Trophoblast cell (in vitro differentiated cells and primary cell): ENCODE data around the gene ST6GALNAC3.
A peak's percentile ranks its signal among the peaks of the same experiment; 100 is the strongest.

Experiments used
- DNase-seq, 2 donors: peaks; one replicate each; pipeline ENCODE4 v3.0.0-alpha.2; 2016
- H2AFZ ChIP-seq: 2 replicates; pipeline ENCODE4 v1.6.1; 2013; ENCODE audit warnings: low read length, moderate library complexity, mild to moderate bottlenecking; ENCODE audit not compliant: insufficient read depth, poor library complexity
- H2AK5ac ChIP-seq: 2 replicates; pipeline ENCODE4 v1.6.1; 2013; ENCODE audit warnings: mild to moderate bottlenecking, low read length
- H2BK120ac ChIP-seq: 2 replicates; pipeline ENCODE4 v1.6.1; 2013; ENCODE audit warnings: low read length, mild to moderate bottlenecking, moderate library complexity; ENCODE audit not compliant: insufficient read depth, poor library complexity
- H2BK12ac ChIP-seq: 2 replicates; pipeline ENCODE4 v1.6.1; 2013; ENCODE audit warnings: mild to moderate bottlenecking, low read length, moderate library complexity
- H2BK5ac ChIP-seq: 2 replicates; pipeline ENCODE4 v1.6.1; 2013; ENCODE audit warnings: low read length, low read depth, moderate library complexity, mild to moderate bottlenecking; ENCODE audit not compliant: poor library complexity
- H3K14ac ChIP-seq: 2 replicates; pipeline ENCODE4 v1.6.1; 2013; ENCODE audit warnings: mild to moderate bottlenecking, low read length
- H3K18ac ChIP-seq: 2 replicates; pipeline ENCODE4 v1.6.1; 2013; ENCODE audit warnings: mild to moderate bottlenecking, low read length
- H3K23ac ChIP-seq: 2 replicates; pipeline ENCODE4 v1.6.1; 2013; ENCODE audit warnings: low read length
- H3K27ac ChIP-seq: 2 replicates; pipeline ENCODE4 v1.5.1; 2013; ENCODE audit warnings: low read depth, mild to moderate bottlenecking, inconsistent platforms, low read length, moderate library complexity
- H3K27me3 ChIP-seq: 2 replicates; pipeline ENCODE4 v1.6.1; 2013; ENCODE audit warnings: inconsistent platforms, mild to moderate bottlenecking, low read length, moderate library complexity; ENCODE audit not compliant: insufficient read depth
- H3K36me3 ChIP-seq, 2 experiments: 1 replicate in 1 of 2; 2 replicates in 1 of 2; pipeline ENCODE4 v1.6.1; 2013; ENCODE audit warnings: low read length in 2 of 2, mild to moderate bottlenecking in 2 of 2, moderate library complexity in 1 of 2; ENCODE audit not compliant: insufficient read depth in 2 of 2, control insufficient read depth in 1 of 2
- H3K4ac ChIP-seq: 2 replicates; pipeline ENCODE4 v1.6.1; 2013; ENCODE audit warnings: low read depth, mild to moderate bottlenecking, low read length, moderate library complexity
- H3K4me1 ChIP-seq, 2 experiments: 1 replicate in 1 of 2; 2 replicates in 1 of 2; pipeline ENCODE4 v1.6.1; 2013; ENCODE audit warnings: low read length in 2 of 2, mild to moderate bottlenecking in 2 of 2, moderate library complexity in 1 of 2; ENCODE audit not compliant: insufficient read depth in 2 of 2, control insufficient read depth in 1 of 2
- H3K4me2 ChIP-seq: 2 replicates; pipeline ENCODE4 v1.6.1; 2013; ENCODE audit warnings: inconsistent platforms, mild to moderate bottlenecking, low read length, moderate library complexity
- H3K4me3 ChIP-seq: 2 replicates; pipeline ENCODE4 v1.5.1; 2013; ENCODE audit warnings: mild to moderate bottlenecking, low read depth, low read length, inconsistent platforms
- H3K79me1 ChIP-seq: one replicate; pipeline ENCODE4 v1.6.1; 2013; ENCODE audit warnings: low read length
- H3K79me2 ChIP-seq: 2 replicates; pipeline ENCODE4 v1.6.1; 2013; ENCODE audit warnings: low read length, mild to moderate bottlenecking; ENCODE audit not compliant: control insufficient read depth, insufficient read depth, poor library complexity
- H3K9ac ChIP-seq: 2 replicates; pipeline ENCODE4 v1.6.1; 2013; ENCODE audit warnings: mild to moderate bottlenecking, low read length
- H3K9me3 ChIP-seq: 2 replicates; pipeline ENCODE4 v1.6.1; 2013; ENCODE audit warnings: low read depth, mild to moderate bottlenecking, control low read depth, inconsistent platforms, low read length; ENCODE audit not compliant: insufficient read depth
- H4K12ac ChIP-seq: 2 replicates; pipeline ENCODE4 v1.6.1; 2013; ENCODE audit warnings: low read depth, mild to moderate bottlenecking, low read length, moderate library complexity
- H4K8ac ChIP-seq: 2 replicates; pipeline ENCODE4 v1.6.1; 2013; ENCODE audit warnings: low read depth, mild to moderate bottlenecking, low read length, moderate library complexity
- H4K91ac ChIP-seq: one replicate; pipeline ENCODE4 v1.6.1; 2013; ENCODE audit warnings: low read depth, mild to moderate bottlenecking, low read length, moderate library complexity
- WGBS: extraction: QIAGEN DNeasy Blood & Tissue Kit; methylation state at CpG from one replicate; pipeline ENCODE4 v1.1.7; 2013; ENCODE audit warnings: missing lambda C conversion rate; ENCODE audit not compliant: insufficient read length, insufficient coverage; ENCODE audit errors: extremely low coverage; 5-methylcytosine and 5-hydroxymethylcytosine counted together

The ST6GALNAC3 gene

DNA sequence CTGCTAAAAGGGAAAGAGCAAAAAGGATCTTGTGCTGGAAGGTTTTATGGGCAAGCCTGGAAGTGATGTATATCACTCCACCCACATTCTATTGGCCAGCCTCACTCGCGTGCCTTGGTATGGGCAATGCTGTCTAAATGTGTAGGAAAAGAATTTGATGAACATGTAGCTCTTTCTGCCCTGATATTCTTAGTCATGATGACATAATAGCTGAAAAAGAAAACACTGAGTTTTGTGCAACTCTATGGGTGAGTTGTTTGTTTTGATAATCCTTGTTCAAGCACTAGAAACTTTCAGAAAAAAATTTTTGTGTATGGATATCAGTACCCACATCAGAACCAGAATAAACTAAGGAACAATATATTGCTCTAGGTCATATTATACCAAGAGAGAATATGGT, 561.2 kb downstream of the ST6GALNAC3 start:
- Histone ChIP-seq H2AK5ac (no peak overlapping the region), H3K4me1 (no peaks in the 10 kb centered on the region), H3K79me2 (no peaks in the 10 kb centered on the region), H3K79me1 (no peaks in the 10 kb centered on the region), H3K4me2 (no peak overlapping the region), H3K23ac (no peak overlapping the region), H3K4me3 (no peak overlapping the region), H2BK12ac (no peak overlapping the region), H3K36me3 (no peaks in the 10 kb centered on the region), H4K8ac (no peak overlapping the region), H3K9ac (no peak overlapping the region), H3K4ac (no peak overlapping the region), H3K18ac (no peak overlapping the region), H3K9me3 (no peaks in the 10 kb centered on the region), H3K27me3 (no peaks in the 10 kb centered on the region), H4K91ac (no peak overlapping the region), H2BK5ac (no peak overlapping the region), H2BK120ac (no peak overlapping the region), H3K14ac (no peak overlapping the region), H4K12ac (no peak overlapping the region), H2AFZ (no peak overlapping the region), H3K27ac (no peak overlapping the region)
- WGBS: no CpG with 5 or more reads among the region's 2 CpGs
- DNase-seq: no peak

DNA sequence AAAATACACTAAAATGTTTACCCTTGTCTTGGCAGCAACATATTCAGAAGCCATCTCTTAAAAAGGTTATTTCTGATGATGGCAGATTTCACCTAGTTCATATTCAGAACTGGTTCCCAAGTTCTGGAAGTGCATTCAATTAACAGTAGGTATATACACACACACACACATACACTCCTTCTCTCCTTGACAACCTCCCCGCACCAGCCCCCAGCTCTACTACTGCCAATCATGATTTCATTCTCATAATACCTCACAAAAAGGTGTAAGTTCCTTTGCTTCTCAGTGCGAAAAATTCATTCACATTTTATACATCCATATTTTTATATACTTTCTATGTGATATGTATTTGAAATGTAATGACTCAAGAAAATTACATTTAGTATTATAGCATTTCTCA, 564.6 kb downstream of the ST6GALNAC3 start:
- Histone ChIP-seq H2AFZ (no peak overlapping the region), H3K9me3 (no peaks in the 10 kb centered on the region), H3K79me1 (no peaks in the 10 kb centered on the region), H3K18ac (no peak overlapping the region), H3K23ac (no peak overlapping the region), H3K4ac (no peak overlapping the region), H4K12ac (no peak overlapping the region), H3K79me2 (no peaks in the 10 kb centered on the region), H3K27ac (no peak overlapping the region), H2BK5ac (no peak overlapping the region), H3K4me3 (no peak overlapping the region), H4K91ac (no peak overlapping the region), H3K14ac (no peak overlapping the region), H3K4me1 (no peaks in the 10 kb centered on the region), H2BK120ac (no peak overlapping the region), H3K36me3 (no peaks in the 10 kb centered on the region), H2AK5ac (no peak overlapping the region), H4K8ac (no peak overlapping the region), H2BK12ac (no peak overlapping the region), H3K4me2 (no peak overlapping the region), H3K27me3 (no peaks in the 10 kb centered on the region), H3K9ac (no peak overlapping the region)
- DNase-seq: no peak
- no CpG with 5 or more reads among the region's 2 CpGs for WGBS

DNA sequence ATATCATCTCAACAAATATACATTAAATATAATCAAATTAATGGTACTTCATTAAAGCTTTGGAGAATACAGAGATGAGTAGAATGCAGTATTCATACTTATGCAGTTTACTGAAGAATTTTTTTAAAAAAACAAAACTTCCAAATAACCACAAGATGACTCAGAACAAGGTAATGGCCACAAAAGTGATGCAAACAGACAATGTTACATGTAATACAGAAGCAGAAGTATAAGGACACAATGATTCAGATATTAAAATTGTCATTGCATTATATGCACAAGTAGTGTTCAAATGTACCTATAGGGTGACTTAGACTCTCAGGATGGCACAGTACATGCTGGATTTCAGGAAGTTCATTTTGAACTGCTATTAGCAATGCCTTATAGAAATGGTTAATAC, 565.5 kb downstream of the ST6GALNAC3 start:
- Histone ChIP-seq H3K18ac (no peak overlapping the region), H4K8ac (no peak overlapping the region), H3K4me1 (no peaks in the 10 kb centered on the region), H3K23ac (no peak overlapping the region), H2AK5ac (no peak overlapping the region), H3K79me2 (no peaks in the 10 kb centered on the region), H3K36me3 (no peaks in the 10 kb centered on the region), H3K9me3 (no peaks in the 10 kb centered on the region), H3K27ac (no peak overlapping the region), H4K91ac (no peak overlapping the region), H2BK120ac (no peak overlapping the region), H3K9ac (no peak overlapping the region), H2AFZ (no peak overlapping the region), H3K27me3 (no peaks in the 10 kb centered on the region), H4K12ac (no peak overlapping the region), H2BK5ac (no peak overlapping the region), H3K4me2 (no peak overlapping the region), H3K79me1 (no peaks in the 10 kb centered on the region), H2BK12ac (no peak overlapping the region), H3K14ac (no peak overlapping the region), H3K4ac (no peak overlapping the region), H3K4me3 (no peak overlapping the region)
- peak in 1 of 2 donors; percentile 2 for DNase-seq

DNA sequence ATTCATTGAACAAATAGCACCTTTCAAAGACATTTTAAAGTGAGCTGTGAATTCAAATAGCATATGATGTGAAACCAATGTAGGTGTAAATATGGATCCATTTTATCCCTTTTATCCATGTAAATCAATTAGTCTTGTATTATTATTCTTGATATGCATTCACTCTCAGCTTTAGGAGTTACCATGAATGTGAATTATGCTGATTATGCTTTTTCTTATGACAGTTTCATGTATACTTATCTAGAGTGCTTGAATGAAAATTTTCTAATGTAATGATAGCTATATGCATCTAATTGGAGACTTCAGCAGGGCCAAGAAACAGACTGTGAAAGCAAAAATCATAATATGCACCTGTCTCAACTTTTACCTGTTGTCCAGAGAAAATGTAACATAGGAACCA, 566.2 kb downstream of the ST6GALNAC3 start:
- no peak for DNase-seq
- H3K4me1 ChIP-seq: no peaks in the 10 kb centered on the region
- H2AK5ac ChIP-seq: no peak overlapping the region
- no peak overlapping the region for H2AFZ ChIP-seq
- H3K79me2 ChIP-seq: no peaks in the 10 kb centered on the region
- H3K23ac ChIP-seq: no peak overlapping the region
- no peak overlapping the region for H4K8ac ChIP-seq
- H3K4ac ChIP-seq: no peak overlapping the region
- H3K4me2 ChIP-seq: no peak overlapping the region
- H3K27ac ChIP-seq: no peak overlapping the region
- no peaks in the 10 kb centered on the region for H3K27me3 ChIP-seq
- no peak overlapping the region for H4K91ac ChIP-seq
- no peaks in the 10 kb centered on the region for H3K36me3 ChIP-seq
- H2BK120ac ChIP-seq: no peak overlapping the region
- H3K9me3 ChIP-seq: no peaks in the 10 kb centered on the region
- no peak overlapping the region for H3K14ac ChIP-seq
- no peaks in the 10 kb centered on the region for H3K79me1 ChIP-seq
- H2BK12ac ChIP-seq: no peak overlapping the region
- H3K9ac ChIP-seq: no peak overlapping the region
- no peak overlapping the region for H3K4me3 ChIP-seq
- H3K18ac ChIP-seq: no peak overlapping the region
- no peak overlapping the region for H2BK5ac ChIP-seq
- no peak overlapping the region for H4K12ac ChIP-seq

DNA sequence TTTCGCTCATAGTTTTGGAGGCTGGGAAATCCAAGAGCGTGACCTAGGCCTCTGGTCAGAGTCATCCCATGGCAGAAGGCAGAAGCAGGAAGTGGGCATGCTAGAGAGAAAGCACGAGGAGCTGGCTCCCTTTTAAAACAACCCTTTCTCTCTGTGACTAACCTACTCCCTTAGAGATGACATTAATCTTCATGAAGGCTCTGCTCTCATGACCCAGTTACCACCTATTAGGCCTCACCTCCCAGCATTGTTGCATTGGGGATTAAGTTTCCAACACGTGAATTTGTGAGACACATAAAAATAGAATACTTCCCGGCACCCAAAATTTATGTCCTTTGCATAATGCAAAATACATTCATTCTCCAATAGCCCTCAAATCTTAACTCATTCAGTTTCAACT, 569.6 kb downstream of the ST6GALNAC3 start:
- H4K12ac ChIP-seq: no peak overlapping the region
- H3K27ac ChIP-seq: no peak overlapping the region
- WGBS: no CpG with 5 or more reads among the region's 5 CpGs
- no peak for DNase-seq
- no peak overlapping the region for H3K4me3 ChIP-seq
- no peaks in the 10 kb centered on the region for H3K27me3 ChIP-seq
- H2BK5ac ChIP-seq: no peak overlapping the region
- H3K9ac ChIP-seq: no peak overlapping the region
- no peak overlapping the region for H4K91ac ChIP-seq
- H3K79me2 ChIP-seq: no peaks in the 10 kb centered on the region
- no peaks in the 10 kb centered on the region for H3K79me1 ChIP-seq
- no peak overlapping the region for H3K14ac ChIP-seq
- no peak overlapping the region for H2AK5ac ChIP-seq
- no peaks in the 10 kb centered on the region for H3K36me3 ChIP-seq
- H2BK12ac ChIP-seq: no peak overlapping the region
- H3K18ac ChIP-seq: no peak overlapping the region
- H3K9me3 ChIP-seq: no peaks in the 10 kb centered on the region
- H3K23ac ChIP-seq: no peak overlapping the region
- H4K8ac ChIP-seq: no peak overlapping the region
- no peak overlapping the region for H3K4ac ChIP-seq
- no peak overlapping the region for H3K4me2 ChIP-seq
- no peaks in the 10 kb centered on the region for H3K4me1 ChIP-seq
- no peak overlapping the region for H2BK120ac ChIP-seq
- no peak overlapping the region for H2AFZ ChIP-seq
